ENCODE measurements around the gene FAM186B.

The FAM186B gene

DNA sequence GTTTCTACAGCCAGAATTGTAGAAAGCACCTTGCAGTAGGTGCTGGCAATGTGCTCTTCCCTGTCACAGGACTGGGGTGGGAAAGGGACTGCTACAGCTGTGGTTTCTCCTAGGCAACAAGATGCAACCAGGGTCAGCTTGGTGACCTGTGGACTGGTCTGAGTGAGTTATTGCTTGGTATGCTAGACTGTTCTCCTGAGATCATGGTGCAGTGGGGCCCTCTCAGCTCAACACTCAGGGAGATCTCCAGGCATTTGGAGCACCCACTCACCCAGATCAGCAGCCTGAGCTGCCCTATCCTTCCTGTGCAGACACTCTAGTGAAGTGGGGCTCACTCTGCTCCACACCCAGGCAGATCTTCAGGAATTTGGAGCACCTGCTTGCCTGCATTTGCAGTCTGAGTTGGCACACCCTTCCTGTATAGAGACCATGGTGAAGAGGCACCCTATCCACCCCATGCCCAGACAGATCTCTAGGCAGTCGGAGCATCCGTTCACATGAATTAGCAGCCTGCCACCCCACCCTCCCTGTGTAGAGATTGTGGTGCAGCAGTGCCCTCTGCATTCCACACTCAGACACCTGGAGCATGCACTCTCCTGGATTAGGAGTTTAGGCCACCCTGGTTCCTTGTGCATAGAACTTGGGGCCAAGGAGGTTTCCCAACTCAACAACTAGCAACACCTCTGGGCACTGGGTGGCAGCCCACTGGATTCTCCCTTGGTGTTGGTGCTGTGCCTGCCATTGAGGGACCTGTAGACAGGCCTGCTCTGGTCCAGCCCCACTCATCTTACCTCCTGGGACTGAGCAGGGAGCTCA lies 3.8 kb upstream of the FAM186B start:
- DNase-seq (ENCODE audit: low read depth): no peak

DNA sequence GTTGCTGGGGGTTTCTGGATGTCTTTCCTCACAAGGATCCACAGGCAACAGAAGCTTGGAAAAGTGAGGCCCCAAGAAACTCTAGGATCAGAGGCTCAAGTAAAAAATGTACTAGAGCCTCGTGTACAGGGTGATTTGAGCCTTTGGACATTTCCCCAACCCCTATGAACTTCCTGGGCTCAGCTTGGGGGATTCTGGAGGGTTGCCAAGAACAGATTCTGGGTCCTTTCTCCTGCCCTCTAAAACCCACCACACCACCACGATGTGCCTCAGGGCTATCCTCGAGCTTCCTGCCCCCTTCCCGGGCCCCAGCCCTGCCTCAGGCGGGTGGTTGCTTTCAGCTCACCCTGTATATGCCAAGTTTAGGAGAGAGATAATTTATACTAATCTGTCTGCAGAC lies 583 bp downstream of the FAM186B start:
- no peak for DNase-seq (ENCODE audit: low read depth)

DNA sequence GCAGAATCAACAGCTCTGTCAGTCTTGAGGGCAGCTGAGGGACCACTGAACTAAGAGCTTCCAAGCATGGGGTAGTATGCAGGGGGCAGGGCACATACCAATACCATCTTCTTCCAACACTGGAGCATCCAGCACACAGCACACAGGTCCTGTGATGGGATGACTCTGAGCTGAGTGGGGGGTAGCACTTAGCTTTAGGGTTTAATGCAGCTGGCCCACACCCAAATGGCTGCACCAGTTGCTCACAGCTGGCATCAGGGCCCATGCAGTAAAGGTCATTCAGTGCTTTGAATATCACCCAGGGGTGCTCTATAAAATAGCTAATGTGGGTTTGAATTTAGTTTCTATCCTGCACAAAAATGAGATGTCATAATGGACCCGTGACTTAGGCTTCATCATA lies 1.7 kb downstream of the FAM186B start:
- DNase-seq (ENCODE audit: low read depth): no peak

DNA sequence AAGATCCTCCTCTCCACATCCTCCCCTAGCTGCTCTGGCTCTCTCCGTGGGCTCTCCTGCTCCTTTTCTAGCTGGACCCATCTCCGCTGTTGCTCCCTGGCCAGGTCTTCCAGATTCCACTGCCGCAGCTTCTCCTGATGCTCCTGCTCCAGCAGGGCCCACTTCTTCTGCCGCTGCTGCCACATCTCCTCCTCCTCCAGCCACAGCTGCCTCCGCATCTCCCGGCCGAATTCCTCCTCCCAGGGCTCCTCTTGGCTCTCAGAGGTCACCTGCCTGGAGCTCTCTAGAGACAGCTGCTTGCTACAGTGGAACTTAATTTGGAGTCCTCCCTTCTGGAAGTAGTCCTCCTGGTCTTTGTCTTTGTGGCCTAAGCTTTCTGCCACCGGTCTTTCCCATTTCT lies 5.5 kb downstream of the FAM186B start:
- DNase-seq (ENCODE audit: low read depth): no peak

DNA sequence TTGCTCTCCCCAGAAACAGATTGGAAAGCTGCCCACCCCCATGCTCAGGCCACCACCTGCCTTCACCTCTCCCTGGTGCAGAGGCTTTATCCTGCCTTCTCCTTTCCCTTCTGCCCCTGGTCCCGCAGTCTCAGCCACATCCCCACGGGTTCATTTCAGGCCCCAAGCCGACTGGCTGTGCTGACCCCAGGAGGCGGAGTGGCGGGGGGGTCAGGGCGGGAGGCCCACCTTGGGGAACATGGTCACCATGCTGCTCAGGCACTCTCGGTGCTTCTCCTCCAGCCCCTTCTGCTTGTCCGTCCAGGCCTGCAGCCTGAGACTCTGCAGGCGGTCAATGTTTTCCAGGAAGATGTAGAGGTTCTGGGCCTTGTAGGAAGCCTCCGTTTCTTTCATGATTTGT lies 6.9 kb downstream of the FAM186B start:
- DNase-seq (ENCODE audit: low read depth): no peak

DNA sequence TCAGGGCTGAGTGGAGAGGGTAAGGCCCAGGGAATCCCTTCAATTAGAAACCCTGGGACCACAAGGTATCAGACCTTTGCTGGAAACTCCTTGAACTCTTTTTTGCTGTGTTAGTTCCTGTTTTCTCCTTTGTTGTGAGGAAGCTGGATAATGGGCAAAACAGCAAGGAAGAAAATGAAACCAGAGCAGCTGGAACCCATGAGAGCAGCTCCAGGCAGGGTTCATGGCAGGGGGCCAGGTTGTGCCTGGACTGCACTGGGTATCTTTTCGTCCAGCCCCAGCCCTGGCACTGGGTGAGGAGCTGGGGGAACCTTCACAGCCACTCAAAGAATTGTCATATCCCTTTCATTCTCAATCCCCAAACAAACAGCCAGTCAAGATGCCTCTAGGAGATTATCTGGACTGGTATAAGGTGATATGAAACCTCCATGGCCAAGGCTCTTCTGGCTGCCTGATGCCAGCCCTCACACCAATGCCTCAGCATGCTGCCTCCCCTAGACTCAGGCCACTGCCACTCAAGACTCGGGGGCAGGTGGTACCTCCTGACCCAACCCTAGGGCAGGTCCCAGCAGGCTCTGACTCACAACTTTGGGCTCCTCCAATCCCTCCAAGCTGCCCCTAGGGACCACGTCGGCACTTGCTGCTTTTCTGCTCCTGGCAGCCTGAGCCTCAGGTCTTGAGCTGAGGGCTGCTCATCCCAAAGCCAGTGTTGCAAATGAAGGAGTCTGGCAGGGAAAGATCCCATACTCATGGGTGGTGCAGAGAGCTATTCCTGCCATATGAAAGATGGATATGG lies 16.5 kb downstream of the FAM186B start:
- DNase-seq (ENCODE audit: low read depth): no peak

DNA sequence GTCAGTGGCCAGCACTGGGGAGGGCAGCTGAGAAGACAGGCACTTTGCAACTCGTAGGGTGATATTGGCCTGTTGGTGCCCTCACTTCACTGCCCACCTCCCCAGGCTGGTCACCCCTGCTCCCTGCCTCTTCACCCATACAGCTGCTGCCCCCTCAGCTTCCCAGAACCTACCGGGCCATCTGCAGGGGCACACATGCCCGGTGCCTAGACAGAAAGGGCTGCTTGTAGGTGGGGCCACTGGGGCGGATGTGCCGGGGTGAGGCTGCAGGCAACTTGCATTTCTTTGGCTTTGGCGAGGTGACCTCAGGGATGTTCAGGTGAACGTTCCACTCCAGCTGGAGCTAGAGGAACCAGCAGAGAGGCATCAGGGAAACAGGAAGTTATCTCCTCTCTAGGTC lies 17.2 kb downstream of the FAM186B start:
- no peak for DNase-seq (ENCODE audit: low read depth)

DNA sequence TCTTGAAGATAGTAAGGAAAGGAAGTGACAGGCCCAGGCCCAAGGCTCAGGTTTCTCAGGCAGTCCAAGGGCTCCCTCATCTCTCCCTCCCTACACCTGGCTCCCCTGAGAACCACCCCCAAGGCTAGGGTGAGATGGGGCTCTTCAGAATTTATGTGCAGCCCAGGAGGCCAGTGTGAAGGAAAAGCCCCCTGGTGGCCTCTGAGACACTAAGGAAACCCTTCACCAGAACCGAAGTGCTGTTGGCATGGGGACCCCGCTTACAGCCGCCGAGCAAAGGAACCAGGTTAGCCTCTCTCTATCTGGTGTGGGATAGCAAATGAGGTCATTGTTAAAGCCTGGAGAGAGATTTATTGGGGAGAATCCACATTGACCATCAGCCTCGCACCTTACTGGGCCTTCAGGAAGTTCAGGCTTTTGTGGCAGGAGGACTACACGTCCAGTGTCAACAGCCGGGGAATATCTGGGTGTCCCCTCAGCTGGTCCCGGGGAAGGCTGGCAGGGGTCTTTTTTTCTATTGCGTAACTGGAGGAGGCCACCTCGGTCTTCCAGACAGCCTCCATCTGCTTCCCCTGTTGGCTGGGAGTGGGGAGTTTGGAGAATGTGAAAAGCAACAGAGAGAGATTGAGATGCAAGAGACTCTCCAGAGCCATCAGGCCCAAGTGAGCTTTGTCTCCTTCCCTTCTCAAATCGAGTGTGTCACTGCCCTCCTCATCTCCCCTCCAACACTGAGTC lies 18.1 kb downstream of the FAM186B start:
- peak; percentile 19 for DNase-seq (ENCODE audit: low read depth)

DNA sequence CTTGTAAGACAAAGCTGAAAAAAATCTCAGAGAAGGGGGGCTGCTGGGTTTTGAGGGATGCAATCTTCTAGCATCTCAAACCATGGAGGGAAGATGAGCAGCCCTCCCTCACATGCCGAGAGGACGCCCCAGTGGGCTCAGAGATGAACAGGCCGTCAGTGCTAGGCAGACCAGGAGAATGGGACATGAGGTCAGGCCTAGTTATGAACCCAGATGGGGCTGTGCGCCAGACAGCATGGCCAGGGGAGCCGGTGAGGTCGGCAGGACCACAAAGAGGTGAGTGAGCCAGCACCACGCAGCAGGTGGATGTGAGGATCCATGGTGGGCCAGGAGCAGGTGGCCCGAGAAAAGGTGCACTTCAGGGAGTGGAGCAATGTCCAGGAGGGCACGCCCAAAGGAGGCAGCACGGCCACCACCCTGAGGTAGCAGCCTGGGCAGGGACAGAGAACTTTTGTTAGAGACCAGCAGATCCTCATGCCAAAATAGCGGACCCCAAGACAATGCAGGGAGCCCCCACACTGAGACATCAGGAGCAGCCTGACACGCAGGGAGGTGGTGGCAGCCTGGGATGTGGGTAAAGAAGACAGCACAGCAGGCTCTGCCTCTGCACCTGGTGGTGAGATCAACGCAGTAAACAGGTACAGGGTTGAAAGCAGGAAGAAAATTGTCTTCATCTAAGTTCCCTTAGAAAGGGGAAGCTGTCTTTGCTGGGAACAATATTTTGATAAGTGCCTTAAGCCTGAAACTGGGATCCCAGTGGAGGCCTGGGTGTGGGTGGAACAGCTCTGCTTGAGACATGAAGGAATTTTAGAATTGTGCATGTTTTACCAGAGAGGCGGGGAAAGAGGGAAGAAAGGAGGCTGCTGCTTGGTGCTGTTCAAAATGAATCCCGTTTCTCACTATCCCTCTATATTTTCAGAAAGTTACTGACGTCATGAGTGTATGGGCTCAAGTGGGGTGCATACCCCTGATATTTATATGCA lies 19.7 kb downstream of the FAM186B start:
- DNase-seq (ENCODE audit: low read depth): no peak

DNA sequence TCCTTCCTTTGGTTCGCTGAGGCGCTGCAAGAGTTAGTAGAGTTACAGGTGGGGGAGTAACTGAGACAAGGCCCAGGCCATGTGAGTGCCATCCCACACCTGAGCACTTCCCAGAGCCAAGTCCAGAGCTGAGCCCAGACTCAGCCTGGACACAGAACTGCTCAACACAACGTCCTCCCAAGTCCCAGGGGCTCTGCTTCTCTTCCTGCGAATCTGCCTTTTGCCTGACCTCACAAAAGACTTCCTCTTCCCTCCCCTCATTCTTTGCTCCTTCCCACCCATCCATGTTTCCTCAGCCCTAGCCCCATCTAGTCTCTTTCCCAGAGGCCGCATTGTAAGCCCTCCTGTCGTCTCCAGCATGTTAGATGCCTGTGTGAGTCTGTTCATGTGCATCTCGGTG lies 20.8 kb downstream of the FAM186B start:
- DNase-seq (ENCODE audit: low read depth): no peak

DNA sequence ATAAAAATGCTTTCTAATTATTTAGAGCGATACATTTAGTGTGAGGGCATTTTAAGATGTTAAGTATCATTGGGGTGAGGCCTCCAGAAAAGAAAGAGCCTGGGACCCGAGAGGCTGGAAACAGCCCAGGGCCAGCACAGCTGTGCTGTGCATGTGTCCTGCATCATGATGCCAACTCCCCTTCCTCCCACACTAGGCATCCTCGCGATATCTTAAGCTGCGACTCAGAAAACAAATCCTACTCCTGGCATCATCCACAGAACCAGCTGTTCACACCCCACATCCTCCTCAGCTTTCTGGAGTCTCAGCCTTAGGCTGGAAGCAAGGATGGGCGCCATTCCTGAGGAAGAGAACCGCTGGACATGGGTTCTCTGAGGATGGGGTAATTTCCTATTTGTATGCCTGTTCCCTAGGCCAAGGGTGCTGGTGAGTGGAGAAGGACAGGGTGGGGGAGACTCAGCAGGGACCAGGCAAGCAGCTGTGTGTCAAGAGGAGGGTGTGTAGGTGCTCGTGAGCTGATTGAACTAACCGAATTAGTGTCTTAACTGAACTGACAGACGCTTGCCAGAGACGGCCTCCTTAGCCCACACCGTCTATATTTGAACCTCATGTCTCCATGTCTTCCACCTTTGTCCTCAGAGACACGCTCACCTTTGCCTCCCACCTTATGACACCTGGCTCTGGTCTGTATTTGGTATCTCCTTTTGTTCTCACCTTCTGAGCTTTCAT lies 21.9 kb downstream of the FAM186B start:
- DNase-seq (ENCODE audit: low read depth): no peak

DNA sequence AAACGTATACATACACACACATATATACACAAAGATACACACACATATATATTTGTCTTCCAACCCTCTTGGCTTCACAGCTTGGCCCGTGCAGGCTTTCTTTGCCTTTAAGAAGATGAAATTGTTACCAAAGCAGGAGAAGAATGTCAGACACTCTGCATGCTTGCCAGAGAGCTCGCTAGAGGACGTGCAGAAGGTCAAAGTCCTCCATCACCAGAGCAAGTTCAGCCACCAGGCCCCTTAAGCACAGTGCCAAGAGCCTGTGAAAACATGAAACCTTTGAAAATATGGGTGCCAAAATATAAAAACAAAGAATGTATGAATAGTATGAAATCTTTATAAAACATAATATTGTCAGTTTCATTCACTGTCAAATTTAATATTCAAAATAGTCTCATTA lies 22.6 kb downstream of the FAM186B start:
- DNase-seq (ENCODE audit: low read depth): no peak

DNA sequence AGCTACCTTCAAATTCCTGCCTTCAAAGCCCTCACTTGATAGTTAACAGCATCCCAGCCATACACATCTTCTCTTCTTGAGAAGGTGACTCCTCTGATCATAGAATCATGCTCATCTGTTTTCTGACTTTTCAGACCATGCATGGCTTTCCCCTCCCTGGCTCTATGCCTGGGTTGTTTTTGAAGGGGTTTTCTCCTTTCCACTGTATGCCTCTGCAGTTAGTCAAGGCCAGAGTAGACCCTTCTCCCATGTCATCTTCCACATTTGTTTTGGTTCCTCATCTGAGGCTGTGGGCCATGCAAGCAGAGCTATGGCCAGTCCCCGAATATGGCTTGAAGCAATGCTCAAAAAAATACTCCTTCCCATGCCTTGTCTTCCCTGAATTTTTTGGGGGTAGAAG lies 23.2 kb downstream of the FAM186B start:
- DNase-seq (ENCODE audit: low read depth): no peak

DNA sequence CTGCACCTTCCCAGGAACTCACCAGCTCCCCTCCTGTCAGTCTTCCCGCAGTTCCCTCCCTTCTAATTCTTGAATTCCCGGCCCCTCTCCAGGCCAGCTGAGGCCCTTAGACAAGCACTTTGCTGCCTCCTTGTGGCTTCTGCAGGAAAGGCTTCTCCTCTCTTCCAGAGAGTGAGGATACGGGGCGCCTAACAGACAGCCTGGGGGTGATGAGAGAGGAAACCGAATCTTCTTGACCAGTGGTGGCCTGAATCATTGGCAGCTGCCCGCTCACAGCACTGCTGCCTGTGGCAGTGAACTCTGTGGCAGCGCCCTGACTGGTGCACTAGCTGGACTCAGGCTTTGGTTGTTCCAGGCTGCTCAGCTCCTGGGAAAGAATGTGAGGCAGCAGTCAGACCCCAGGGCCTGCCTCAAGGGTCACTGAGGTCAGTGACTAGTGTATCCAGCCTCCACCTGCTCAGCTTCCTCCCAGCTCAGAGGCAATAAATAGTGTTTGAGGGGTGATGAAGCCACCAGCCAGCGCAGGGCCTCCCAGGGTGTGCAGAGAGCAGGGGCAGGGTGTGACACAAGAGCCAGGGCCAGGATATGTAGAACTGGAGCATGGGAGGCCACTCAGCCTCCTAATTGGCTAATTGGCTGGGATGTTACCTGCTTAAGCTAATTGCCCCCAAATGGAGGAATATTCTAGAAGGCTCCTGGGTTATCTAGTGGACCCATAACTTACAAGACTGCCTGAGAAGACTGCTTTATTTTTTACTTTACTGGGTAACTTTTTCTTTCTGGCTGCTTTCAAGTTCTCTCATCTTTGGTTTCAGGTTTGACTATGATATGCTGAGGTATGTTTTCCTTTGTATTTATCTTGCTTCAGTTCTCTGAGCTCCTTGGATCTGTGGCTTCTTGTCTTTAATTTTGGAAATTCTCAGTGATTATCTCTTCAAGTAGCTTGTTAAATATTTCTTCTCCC lies 24.6 kb downstream of the FAM186B start:
- DNase-seq (ENCODE audit: low read depth): peak; percentile 95

DNA sequence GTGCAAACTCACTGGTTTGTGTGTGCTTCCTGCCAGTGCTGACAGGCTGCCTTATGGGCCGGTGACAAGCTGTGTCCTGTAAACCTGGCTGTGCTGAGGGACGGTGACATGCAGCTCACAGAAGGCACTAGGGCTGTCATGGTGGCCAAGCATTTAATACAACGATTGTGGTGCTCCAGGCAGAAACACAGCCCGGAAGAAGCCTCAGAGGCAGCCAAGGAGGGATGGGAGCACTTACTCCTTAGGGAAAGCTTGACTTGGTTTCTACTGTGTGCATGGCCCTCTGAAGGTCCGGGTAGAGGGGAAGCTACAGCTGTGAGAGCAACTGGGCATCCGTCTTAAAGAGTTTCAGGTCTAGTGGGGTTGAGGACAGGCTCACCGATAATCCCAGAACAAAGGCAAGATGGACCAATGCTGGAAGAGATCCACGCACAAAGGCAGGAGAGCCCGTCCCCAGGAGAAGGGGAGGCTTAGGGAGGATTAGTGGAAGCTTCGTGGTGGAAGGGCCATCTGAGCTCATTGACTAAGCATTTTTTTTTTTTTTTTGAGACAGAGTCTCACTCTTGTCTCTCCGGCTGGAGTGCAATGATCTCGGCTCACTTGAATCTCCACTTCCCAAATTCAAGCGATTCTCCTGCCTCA lies 26.8 kb downstream of the FAM186B start:
- DNase-seq (ENCODE audit: low read depth): no peak

DNA sequence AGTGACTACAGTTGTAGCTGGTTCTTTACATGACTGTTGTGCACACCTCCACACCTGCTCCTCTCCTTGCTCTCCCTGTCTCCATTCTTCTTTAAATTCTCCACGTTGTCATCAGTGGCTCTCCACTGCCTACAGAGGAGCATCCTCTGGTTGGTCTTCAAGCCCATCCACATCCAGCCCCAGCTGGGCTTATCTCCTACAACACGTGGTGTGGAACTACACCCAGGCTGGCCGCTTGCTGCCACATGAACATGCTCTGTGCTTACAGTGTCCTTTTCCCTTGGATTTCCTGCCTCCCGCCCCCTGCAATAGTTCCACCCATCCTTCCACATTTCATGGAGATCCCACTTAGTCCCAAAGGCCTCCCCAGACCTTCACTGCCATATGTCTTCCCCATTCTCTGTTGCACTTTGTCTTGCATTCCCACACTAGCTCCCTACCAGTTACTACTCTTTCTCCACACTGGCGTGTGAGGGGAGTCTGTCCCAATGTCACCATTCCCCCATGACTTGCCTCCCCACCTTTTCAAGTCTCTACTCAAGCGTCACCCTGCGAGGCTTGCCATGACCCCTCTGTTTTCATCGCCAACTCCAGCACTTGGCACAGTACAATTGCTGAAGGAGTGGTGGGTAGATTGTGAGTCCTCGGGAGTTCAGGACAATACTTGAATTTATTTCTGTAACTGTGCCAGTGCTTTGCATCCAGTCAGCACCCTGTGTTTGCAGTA lies 27.7 kb downstream of the FAM186B start:
- DNase-seq (ENCODE audit: low read depth): no peak

DNA sequence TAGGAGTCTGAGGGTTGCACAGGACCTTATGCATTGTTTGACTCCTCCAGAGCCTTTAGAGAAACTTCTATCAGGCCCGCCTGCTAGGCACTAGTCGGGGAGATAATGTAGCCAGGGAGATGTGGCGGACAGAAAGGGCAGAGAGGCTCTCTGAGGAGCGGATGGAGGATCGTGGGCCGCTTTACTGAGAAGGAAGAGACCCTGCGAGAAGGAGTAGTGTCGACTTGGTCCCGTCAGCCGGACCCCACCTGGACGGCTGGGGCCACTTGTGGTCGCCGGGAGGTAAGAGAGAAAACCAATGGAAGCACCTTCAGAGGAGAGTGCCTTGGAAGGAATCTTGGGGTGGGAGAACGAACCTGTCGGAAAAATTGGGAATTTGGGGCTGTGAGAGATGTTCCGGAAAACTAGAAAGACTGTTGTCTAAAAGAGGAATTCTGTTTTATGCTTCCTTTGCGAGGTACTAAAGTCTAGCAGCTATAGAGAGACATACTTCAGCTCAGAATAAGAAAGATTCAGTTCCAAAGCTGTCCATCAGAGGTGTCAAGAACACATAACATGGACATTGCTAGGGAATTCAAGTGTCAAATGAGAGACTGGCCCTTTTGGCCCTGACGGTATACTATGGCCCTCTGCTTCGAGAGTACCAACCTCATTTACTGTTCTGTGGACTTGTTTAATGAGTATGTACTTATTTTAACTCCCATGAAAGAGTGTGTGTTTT lies 36.8 kb downstream of the FAM186B start:
- peak; percentile 41 for DNase-seq (ENCODE audit: low read depth)

All from ELR (cell line).